ENCODE measurements around the gene MANSC1.
A peak's percentile ranks its signal among the peaks of the same experiment; 100 is the strongest.

The MANSC1 gene

GRCh38 chr12:12398026-12398859, 48.2 kb upstream of the MANSC1 start (continued):
- TF ChIP-seq ZBTB49 (tag by site-specific recombination; IDR thresholded peaks at IDR 0.05; ENCODE audit: low read depth) (no peak), ZNF416 (tag by site-specific recombination; IDR thresholded peaks at IDR 0.05) (no peak), ZNF433 (tag by site-specific recombination; IDR thresholded peaks at IDR 0.05; ENCODE audit: low read depth) (no peak), ZNF654 (tag by site-specific recombination; IDR thresholded peaks at IDR 0.05; ENCODE audit: low read depth) (peak; percentile 20; the same call in 1 of the 2 replicates), ZFP41 (tag by site-specific recombination; IDR thresholded peaks at IDR 0.05; ENCODE audit: borderline replicate concordance) (no peak), PRDM4 (tag by site-specific recombination; IDR thresholded peaks at IDR 0.05) (no peak), ZNF600 (tag by site-specific recombination; IDR thresholded peaks at IDR 0.05) (peak; percentile 96), ZNF155 (tag by site-specific recombination; IDR thresholded peaks at IDR 0.05) (no peak), PATZ1 (tag by site-specific recombination; IDR thresholded peaks at IDR 0.05) (peak; percentile 82), SP2 (tag by site-specific recombination; IDR thresholded peaks at IDR 0.05) (0 out of 2 replicates have a peak, but pooled peaks have one; percentile 40), ZNF138 (tag by site-specific recombination; IDR thresholded peaks at IDR 0.05; ENCODE audit: borderline replicate concordance) (no peak), TCF7L2 (IDR thresholded peaks at IDR 0.05; ENCODE audit: borderline replicate concordance, low read depth, low read length) (no peak), ZNF664 (tag by site-specific recombination; IDR thresholded peaks at IDR 0.05) (no peak), ELK4 (IDR thresholded peaks at IDR 0.05; ENCODE audit: borderline replicate concordance, low read depth, low read length) (no peak), ZNF146 (tag by site-specific recombination; IDR thresholded peaks at IDR 0.05) (peak; percentile 6), KLF10 (tag by site-specific recombination; IDR thresholded peaks at IDR 0.05) (peak; percentile 83), YY1 (tag by site-specific recombination; IDR thresholded peaks at IDR 0.05) (no peak), ZNF335 (tag by site-specific recombination; conservative IDR thresholded peaks at IDR 0.05) (peak; percentile 68), EGR2 (tag by site-specific recombination; IDR thresholded peaks at IDR 0.05; ENCODE audit: low read depth) (peak; percentile 25; the same call in 1 of the 2 replicates), OVOL3 (tag by site-specific recombination; IDR thresholded peaks at IDR 0.05) (no peak), ZSCAN23 (tag by site-specific recombination; IDR thresholded peaks at IDR 0.05) (peak; percentile 91), ZNF660 (tag by site-specific recombination; IDR thresholded peaks at IDR 0.05) (0 out of 2 replicates have a peak, but pooled peaks have one; percentile 65), HOXA7 (CRISPR knock-in tag; IDR thresholded peaks at IDR 0.05; ENCODE audit: borderline replicate concordance) (no peak), ZNF426 (tag by site-specific recombination; IDR thresholded peaks at IDR 0.05) (no peak), ZNF184 (tag by site-specific recombination; IDR thresholded peaks at IDR 0.05) (peak; percentile 91), ZNF148 (tag by site-specific recombination; IDR thresholded peaks at IDR 0.05; ENCODE audit: borderline replicate concordance) (no peak), ZNF140 (tag by site-specific recombination; IDR thresholded peaks at IDR 0.05) (no peak), ZNF530 (tag by site-specific recombination; IDR thresholded peaks at IDR 0.05; ENCODE audit: low read depth) (no peak), MYNN (tag by site-specific recombination; IDR thresholded peaks at IDR 0.05; ENCODE audit: borderline replicate concordance) (no peak), WT1 (tag by site-specific recombination; IDR thresholded peaks at IDR 0.05) (peak; percentile 99)

Measured in HEK293 (cell line).